HuH-7.5 (cell line): ENCODE measurements around the gene NR1H2.
"Not testable (repeated sequence)": the region's sequence is repeated elsewhere in the genome, so short reads cannot be mapped to it uniquely, and the experiment has no call there.

Experiments
- DNase-seq: peaks from one replicate; pipeline ENCODE4 v3.0.0; 2011; ENCODE audit warnings: low spot score

NR1H2 gene

GRCh38 chr19:50344661-50345318 is 31.5 kb upstream of the NR1H2 start:
- DNase-seq: no peak

GRCh38 chr19:50347089-50347581 is 29.1 kb upstream of the NR1H2 start:
- not testable (repeated sequence) for DNase-seq

DNA sequence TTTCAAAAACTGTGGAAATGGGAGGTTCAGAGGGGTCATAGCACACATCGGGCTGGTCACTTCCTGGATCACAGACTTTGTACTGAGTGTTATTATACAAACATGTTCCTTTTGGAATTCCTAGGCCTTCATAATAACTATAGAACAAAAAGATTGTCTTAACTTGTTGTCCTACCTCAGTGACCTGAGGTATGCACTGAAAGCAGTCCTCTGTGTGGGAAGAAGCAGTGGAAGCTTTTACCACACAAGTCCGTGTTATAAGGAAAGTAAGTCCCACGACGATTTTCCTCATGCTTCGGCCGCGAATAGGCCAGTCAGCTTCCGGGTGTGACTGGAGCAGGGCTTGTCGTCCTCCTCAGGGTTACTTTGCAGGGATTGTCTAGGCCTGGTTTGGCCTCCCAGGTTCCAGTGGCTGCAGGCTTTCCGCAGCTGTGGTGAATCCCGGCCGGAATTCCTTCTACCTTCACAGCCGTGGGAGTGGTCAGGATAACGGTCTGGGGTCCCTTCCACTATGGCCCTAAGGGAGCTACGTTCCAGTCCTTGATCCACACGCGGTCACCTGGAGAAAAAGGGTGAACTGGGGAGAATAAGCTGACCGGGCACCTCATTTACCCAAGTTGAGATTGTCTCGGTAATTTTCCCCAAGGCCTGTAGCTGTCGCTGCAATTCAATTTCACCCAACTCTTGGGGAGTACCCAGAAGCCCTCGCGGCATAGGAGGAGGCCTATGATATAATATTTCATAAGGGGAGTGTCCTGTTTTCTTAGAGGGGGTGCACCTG is 26.8 kb upstream of the NR1H2 start:
- DNase-seq: no peak

GRCh38 chr19:50352242-50352641 is 24.0 kb upstream of the NR1H2 start:
- no peak for DNase-seq

GRCh38 chr19:50353487-50353880 is 22.8 kb upstream of the NR1H2 start:
- not testable (repeated sequence) for DNase-seq

DNA sequence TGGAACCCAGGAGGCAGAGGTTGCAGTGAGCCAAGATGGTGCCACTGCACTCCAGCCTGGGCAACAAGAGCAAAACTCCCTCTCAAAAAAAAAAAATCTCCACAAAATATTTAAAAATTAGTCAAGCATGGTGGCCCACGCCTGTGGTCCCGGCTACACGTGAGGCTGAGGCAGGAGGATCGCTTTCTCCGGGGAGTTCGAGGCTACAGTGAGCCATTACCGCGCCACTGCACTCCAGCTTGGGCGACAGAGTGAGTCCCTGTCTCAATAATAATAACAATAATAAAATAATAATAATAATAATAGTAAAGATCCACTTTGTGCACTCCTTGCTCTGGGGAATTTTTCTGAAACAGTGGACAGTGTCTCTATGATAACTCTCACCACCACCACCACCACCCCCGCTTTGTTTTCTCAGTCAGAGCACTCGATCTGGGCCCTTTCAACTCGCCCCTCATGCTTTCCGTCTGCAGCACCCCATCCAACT is 19.5 kb upstream of the NR1H2 start:
- no peak for DNase-seq

- DNase-seq: no peak
Observed at GRCh38 chr19:50357178-50358100, 18.8 kb upstream of the NR1H2 start.

DNA sequence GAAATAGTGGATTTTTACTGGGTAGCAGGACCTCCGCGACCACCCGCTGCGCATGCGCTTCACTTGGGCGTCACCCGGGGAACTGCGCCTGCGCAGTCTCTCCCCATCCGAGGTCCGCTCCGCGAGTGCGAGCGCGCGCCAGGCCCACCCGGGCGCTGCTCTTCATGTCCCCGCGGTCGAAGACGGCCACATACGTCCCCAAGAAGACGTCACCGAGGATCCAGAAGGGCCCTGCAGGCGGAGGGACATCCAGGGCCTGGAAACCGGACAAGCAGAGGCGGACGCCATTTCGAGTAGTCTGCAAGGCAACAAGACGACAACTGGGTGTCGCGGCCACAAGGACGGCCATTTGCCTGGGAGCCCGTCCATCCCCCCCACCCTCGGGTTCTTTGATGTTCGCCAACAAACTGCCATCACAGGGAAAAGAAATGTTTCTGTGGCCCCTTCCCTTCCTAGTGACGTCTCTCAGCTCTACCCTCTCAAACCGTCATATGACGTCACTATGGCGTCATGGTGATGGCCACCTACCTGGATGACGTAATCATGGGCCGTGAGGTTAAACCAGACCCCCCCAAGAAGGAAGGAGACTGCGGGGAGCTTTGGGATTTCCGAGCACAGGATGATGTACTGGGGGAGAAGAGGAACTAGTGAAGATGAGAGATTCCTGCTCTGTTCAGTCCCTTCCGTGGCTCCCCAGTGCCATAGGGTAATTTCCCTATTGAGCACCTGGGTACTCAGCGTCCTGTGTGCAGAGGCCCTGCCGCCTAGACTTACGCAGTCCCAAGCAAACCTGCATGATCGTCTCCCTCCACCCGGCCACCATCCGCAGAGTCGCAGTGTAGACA is 17.6 kb upstream of the NR1H2 start:
- no peak for DNase-seq

- no peak for DNase-seq
Observed at GRCh38 chr19:50359328-50359818, 16.9 kb upstream of the NR1H2 start.

- DNase-seq: no peak
Observed at GRCh38 chr19:50361290-50362029, 14.8 kb upstream of the NR1H2 start.

- no peak for DNase-seq
Observed at GRCh38 chr19:50362030-50362412, 14.2 kb upstream of the NR1H2 start.

- no peak for DNase-seq
Observed at GRCh38 chr19:50362656-50363424, 13.4 kb upstream of the NR1H2 start.

- no peak for DNase-seq
Observed at GRCh38 chr19:50365434-50366306, 10.6 kb upstream of the NR1H2 start, which contains the start of gene NAPSA. Gene NAPSA (minus strand): TSS chr19:50365639. CDS start chr19:50365621, 18 bp downstream.

GRCh38 chr19:50368649-50369570 is 7.3 kb upstream of the NR1H2 start:
- DNase-seq: peak; percentile 72

DNA sequence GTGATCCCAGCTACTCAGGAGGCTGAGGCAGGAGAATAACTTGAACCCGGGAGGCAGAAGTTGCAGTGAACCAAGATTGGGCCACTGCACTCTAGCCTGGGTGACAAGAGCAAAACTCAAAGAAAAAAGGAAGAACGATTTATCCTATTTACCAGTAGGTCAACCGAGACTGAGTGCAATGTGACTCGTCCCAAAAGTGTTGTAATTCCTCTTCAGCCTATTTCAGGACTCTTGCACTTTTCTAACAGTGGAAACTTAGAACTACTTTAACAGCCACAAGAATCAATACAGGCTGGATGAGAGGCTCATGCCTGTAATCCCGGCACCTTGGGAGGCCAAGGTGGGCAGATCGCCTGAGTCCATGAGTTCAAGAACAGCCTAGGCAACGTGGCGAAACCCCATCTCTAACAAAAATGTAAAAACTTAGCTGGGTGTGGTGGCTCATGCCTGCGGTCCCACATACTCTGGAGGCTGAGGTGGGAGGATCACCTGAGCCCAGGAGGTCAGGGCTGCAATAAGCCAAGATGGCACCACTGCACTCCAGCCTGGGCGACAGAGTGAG is 4.3 kb upstream of the NR1H2 start:
- no peak for DNase-seq

DNA sequence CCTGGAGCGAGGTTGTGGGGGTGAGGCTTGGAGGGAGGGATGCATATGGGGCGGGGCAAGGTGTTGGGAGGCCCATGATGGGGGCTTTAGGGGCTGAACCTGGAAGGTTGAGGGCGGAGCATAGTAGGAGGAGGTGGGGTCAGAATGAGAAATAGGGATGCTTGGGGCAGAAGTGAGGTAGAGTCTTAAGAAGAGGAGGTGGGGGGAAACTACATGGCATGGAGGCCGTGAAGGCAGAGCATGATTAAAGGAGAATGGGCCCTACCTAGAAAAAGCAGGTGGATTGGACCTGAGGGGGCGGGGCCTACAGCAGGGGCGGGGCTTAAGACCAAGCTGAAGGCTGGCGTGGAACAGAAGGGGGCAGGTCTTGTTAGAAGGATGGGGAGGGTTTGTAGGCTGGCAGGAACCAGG is 799 bp downstream of the NR1H2 start:
- DNase-seq: no peak

DNA sequence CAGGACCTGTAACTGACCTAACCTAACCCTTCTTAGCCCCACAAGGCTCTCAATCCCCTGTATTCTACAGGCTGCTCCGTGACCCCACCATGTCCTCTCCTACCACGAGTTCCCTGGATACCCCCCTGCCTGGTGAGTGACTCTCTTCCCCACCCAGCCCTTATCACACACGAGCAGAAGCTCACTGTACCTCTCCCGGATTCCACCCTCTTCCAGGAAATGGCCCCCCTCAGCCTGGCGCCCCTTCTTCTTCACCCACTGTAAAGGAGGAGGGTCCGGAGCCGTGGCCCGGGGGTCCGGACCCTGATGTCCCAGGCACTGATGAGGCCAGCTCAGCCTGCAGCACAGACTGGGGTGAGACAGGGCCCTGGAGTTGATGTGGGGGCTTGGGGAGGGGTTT is 1.3 kb downstream of the NR1H2 start:
- no peak for DNase-seq
